K562 (cell line): ENCODE results near the gene DNASE1L3.

Source experiments
- CTCF ChIP-seq, 3 experiments: IDR thresholded peaks in 2 of 3; conservative IDR thresholded peaks in 1 of 3; 2 replicates each; pipeline ENCODE4 v1.5.1; 2011 to 2012; ENCODE audit warnings: low read length in 3 of 3, mild to moderate bottlenecking in 3 of 3, control low read depth in 2 of 3, improper control_type of control experiment in 1 of 3, inconsistent platforms in 1 of 3, low read depth in 1 of 3, mixed read lengths in 1 of 3, moderate library complexity in 1 of 3; ENCODE audit not compliant: insufficient read depth in 2 of 3
- HNRNPH1 ChIP-seq: fragments of 200-400 bp; formaldehyde crosslinking; optimal IDR thresholded peaks from 2 replicates; pipeline ENCODE3; 2017; ENCODE audit warnings: low read depth, mild to moderate bottlenecking, low read length, moderate library complexity
- MAZ ChIP-seq, 2 experiments: fragments of 450-650 bp in 1 of 2; sonication (generic) in 1 of 2; formaldehyde crosslinking; IDR thresholded peaks in 1 of 2; conservative IDR thresholded peaks in 1 of 2; 2 replicates each; pipeline versions ENCODE4 v1.4.0 to v1.5.0; 2020; ENCODE audit warnings: mild to moderate bottlenecking in 1 of 2, missing genetic modification reagents in 1 of 2
- MEF2D ChIP-seq: conservative IDR thresholded peaks from 2 replicates; pipeline ENCODE4 v1.6.1; 2016; ENCODE audit warnings: low read depth, missing genetic modification characterization, missing compliant biosample characterization
- REST ChIP-seq, 2 experiments: fragments of 450-650 bp; formaldehyde crosslinking in 1 of 2; IDR thresholded peaks; 2 replicates each; pipeline versions ENCODE4 v1.4.0 to v1.6.1; 2014 to 2020; ENCODE audit warnings: mild to moderate bottlenecking in 2 of 2, borderline replicate concordance in 1 of 2, low read depth in 1 of 2
- SREBF2 ChIP-seq: sonication (generic); formaldehyde crosslinking; IDR thresholded peaks from 2 replicates; pipeline ENCODE4 v1.4.0; 2020; ENCODE audit warnings: mild to moderate bottlenecking, missing genetic modification reagents
- TCF7 ChIP-seq: sonication (generic); IDR thresholded peaks from 2 replicates; pipeline ENCODE4 v1.6.1; 2016; ENCODE audit warnings: antibody characterized with exemption, borderline replicate concordance
- YY1 ChIP-seq, 3 experiments: IDR thresholded peaks; 2 replicates each; pipeline ENCODE4 v1.6.1; 2011; ENCODE audit warnings: low read length in 2 of 3, mild to moderate bottlenecking in 2 of 3, moderate library complexity in 2 of 3, borderline replicate concordance in 1 of 3, control low read depth in 1 of 3, low read depth in 1 of 3; ENCODE audit not compliant: insufficient read depth in 3 of 3, insufficient replicate concordance in 2 of 3, control insufficient read depth in 1 of 3, insufficient read length in 1 of 3; ENCODE audit errors: extremely low read depth in 1 of 3
- ZKSCAN3 ChIP-seq: fragments of 250-450 bp; sonication (Bioruptor Pico); IDR thresholded peaks from 2 replicates; pipeline ENCODE4 v1.4.0; 2020

- TF ChIP-seq YY1 (IDR thresholded peaks at IDR 0.05; ENCODE audit: borderline replicate concordance in 1 of 3, control insufficient read depth in 1 of 3, extremely low read depth in 1 of 3, insufficient read depth in 3 of 3, insufficient read length in 1 of 3, insufficient replicate concordance in 2 of 3, low read depth in 1 of 3, low read length in 2 of 3) (no peak), CTCF (IDR thresholded peaks at IDR 0.05 in 2 of 3, conservative IDR thresholded peaks at IDR 0.05 in 1 of 3; ENCODE audit: insufficient read depth in 2 of 3, low read depth in 1 of 3, low read length in 3 of 3) (no peak), REST (IDR thresholded peaks at IDR 0.05; ENCODE audit: borderline replicate concordance) (no peak), REST (CRISPR knock-in tag; IDR thresholded peaks at IDR 0.05; ENCODE audit: low read depth) (no peak), SREBF2 (CRISPR knock-in tag) (no peak), MEF2D (tag) (no peak), ZKSCAN3 (no peak), TCF7 (no peak), HNRNPH1 (no peak), MAZ (CRISPR knock-in tag; conservative IDR thresholded peaks at IDR 0.05 in 1 of 2, IDR thresholded peaks at IDR 0.05 in 1 of 2) (no peak)
Observed at GRCh38 chr3:58157700-58158099, 53.1 kb downstream of the DNASE1L3 start.
